Retinal pigment epithelial cell (primary cell): ENCODE data around the gene CHPT1.
"Not testable (repeated sequence)": the region's sequence is repeated elsewhere in the genome, so short reads cannot be mapped to it uniquely, and the experiment has no call there.

Experiments used
- DNase-seq: peaks from one replicate; pipeline ENCODE4 v3.0.0-alpha.2; 2010; ENCODE audit warnings: low read depth
- H3K4me3 ChIP-seq: 2 replicates; pipeline ENCODE4 v1.5.1; 2011; ENCODE audit warnings: mild to moderate bottlenecking, low read length, control low read depth, moderate library complexity
- TF ChIP-seq, protein P1 (sequence below): conservative IDR thresholded peaks from 2 replicates; pipeline ENCODE4 v1.5.1; 2011; ENCODE audit warnings: low read depth, low read length, control low read depth, inconsistent platforms

The CHPT1 gene

GRCh38 chr12:101722392-101722791 lies 25.0 kb downstream of the CHPT1 start:
- DNase-seq, result no peak
- TF ChIP-seq, protein P1, sequence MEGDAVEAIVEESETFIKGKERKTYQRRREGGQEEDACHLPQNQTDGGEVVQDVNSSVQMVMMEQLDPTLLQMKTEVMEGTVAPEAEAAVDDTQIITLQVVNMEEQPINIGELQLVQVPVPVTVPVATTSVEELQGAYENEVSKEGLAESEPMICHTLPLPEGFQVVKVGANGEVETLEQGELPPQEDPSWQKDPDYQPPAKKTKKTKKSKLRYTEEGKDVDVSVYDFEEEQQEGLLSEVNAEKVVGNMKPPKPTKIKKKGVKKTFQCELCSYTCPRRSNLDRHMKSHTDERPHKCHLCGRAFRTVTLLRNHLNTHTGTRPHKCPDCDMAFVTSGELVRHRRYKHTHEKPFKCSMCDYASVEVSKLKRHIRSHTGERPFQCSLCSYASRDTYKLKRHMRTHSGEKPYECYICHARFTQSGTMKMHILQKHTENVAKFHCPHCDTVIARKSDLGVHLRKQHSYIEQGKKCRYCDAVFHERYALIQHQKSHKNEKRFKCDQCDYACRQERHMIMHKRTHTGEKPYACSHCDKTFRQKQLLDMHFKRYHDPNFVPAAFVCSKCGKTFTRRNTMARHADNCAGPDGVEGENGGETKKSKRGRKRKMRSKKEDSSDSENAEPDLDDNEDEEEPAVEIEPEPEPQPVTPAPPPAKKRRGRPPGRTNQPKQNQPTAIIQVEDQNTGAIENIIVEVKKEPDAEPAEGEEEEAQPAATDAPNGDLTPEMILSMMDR, result no peak
- H3K4me3 ChIP-seq, result no peak overlapping the region

GRCh38 chr12:101727098-101727497 lies 29.7 kb downstream of the CHPT1 start:
- no peak for DNase-seq
- TF ChIP-seq, protein P1, result no peak
- H3K4me3 ChIP-seq, result no peak overlapping the region

DNA sequence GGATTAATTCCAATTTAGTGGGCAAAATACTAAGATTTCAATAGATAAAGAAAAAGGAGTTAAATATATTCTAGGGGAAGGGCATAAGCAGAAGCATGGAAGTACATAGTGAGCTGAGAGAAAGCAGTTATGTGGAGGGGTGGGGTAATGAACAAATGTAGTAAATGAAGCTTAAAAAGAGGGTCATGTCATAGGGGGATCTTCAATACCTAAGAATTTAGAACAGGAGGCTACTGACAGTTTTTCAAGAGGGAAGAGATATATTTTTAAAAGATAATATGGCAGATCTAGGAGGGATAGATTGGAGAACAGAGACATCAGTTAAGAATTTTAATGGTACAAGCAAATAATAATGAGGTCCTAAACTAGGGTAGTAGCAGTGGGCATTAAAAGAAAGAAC lies 32.4 kb downstream of the CHPT1 start:
- TF ChIP-seq, protein P1, result no peak
- DNase-seq, result no peak
- no peak overlapping the region for H3K4me3 ChIP-seq

- no peak overlapping the region for H3K4me3 ChIP-seq
- TF ChIP-seq, protein P1, result no peak
- no peak for DNase-seq
Observed at GRCh38 chr12:101732318-101732717, 34.9 kb downstream of the CHPT1 start.

DNA sequence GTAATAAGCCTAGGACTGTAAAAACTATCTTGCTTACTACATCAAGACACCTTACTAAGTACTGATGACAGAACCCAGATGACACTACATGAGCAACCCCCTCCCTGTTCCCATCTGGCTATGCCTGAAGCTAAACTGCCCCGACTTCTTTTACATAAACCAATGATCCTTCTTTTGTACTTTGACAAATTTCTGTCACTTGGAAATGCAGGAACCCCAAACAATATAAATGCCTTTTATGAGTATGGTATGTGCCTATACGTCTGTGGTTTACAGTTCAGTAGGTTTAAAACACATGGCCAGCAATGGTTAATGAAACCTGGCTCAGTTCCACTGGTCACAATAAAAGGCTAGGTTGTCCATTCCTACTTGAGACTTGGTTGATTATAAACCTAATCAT lies 35.7 kb downstream of the CHPT1 start:
- TF ChIP-seq, protein P1, result no peak
- H3K4me3 ChIP-seq, result no peak overlapping the region
- DNase-seq, result no peak

GRCh38 chr12:101734482-101734881 lies 37.0 kb downstream of the CHPT1 start:
- H3K4me3 ChIP-seq, DNase-seq: not testable (repeated sequence)

- TF ChIP-seq, protein P1, result no peak
- DNase-seq, result no peak
- H3K4me3 ChIP-seq, result no peak overlapping the region
Observed at GRCh38 chr12:101737476-101737875, 40.0 kb downstream of the CHPT1 start.

GRCh38 chr12:101738920-101739665 lies 41.7 kb downstream of the CHPT1 start, which contains the start of gene SYCP3:
Gene SYCP3, minus strand, starts transcription at chr12:101739462. Its CDS starts 1,527 bp downstream, at chr12:101737935.
- no peak within 1 kb of the TSS for H3K4me3 ChIP-seq
- TF ChIP-seq, protein P1, result no peak
- DNase-seq, result no peak
